Caco-2 (cell line): Measurements from ENCODE around the gene PLAC8. TPM values are rescaled to one million over a fixed set of nuclear protein-coding genes. Genes with fewer than 3 reads are reported as not detected.
"Not testable (repeated sequence)": the region's sequence is repeated elsewhere in the genome, so short reads cannot be mapped to it uniquely, and the experiment has no call there.

Source experiments
- BruUV-seq: library from RNA; stranded (reverse); fragments of 400-500 nt; replicated peaks from 2 replicates; lab custom pipeline; 2021; lab: Mats Ljungman, UMichigan
- CTCF ChIA-PET: fragments of 300-600 bp; sonication (Branson Sonifier 250); formaldehyde crosslinking; loops from one replicate; lab custom pipeline; 2022; ENCODE audit warnings: antibody characterized with exemption; lab: Charles Lee
- POLR2A ChIA-PET: fragments of 300-600 bp; sonication (Branson Sonifier 250); formaldehyde crosslinking; loops from one replicate; lab custom pipeline; 2022; ENCODE audit warnings: antibody characterized with exemption; lab: Charles Lee
- DNase-seq, 2 experiments: peaks; one replicate each; pipeline versions ENCODE4 v3.0.0 to v3.0.0-alpha.2; 2020 to 2022
- H3K27me3 ChIP-seq: replicated peaks from 2 replicates; pipeline ENCODE4 v1.6.0; 2011; ENCODE audit warnings: low read length; ENCODE audit not compliant: control insufficient read depth, insufficient read depth
- H3K36me3 ChIP-seq: 2 replicates; pipeline ENCODE4 v1.5.1; 2011; ENCODE audit warnings: low read length; ENCODE audit not compliant: control insufficient read depth, insufficient read depth
- H3K4me1 ChIP-seq: fragments of 250-450 bp; sonication (Bioruptor Pico); 2 replicates; pipeline ENCODE4 v1.5.1; 2020; ENCODE audit warnings: mild to moderate bottlenecking
- H3K4me3 ChIP-seq: 2 replicates; pipeline ENCODE4 v1.5.1; 2011; ENCODE audit warnings: low read depth, mild to moderate bottlenecking, control low read depth, low read length
- H3K9me3 ChIP-seq: fragments of 250-450 bp; sonication (Bioruptor Pico); 2 replicates; pipeline ENCODE4 v1.5.1; 2020; ENCODE audit warnings: mild to moderate bottlenecking, moderate library complexity
- H3K27ac Mint-ChIP-seq: one replicate; pipeline ENCODE4 v1.8.0; 2022; ENCODE audit warnings: mixed read lengths; ENCODE audit not compliant: unreplicated experiment
- H3K27me3 Mint-ChIP-seq: one replicate; pipeline ENCODE4 v1.8.0; 2022; ENCODE audit warnings: mixed read lengths; ENCODE audit not compliant: insufficient read depth, unreplicated experiment
- H3K36me3 Mint-ChIP-seq: one replicate; pipeline ENCODE4 v1.8.0; 2022; ENCODE audit warnings: mild to moderate bottlenecking, mixed read lengths; ENCODE audit not compliant: insufficient read depth, unreplicated experiment
- H3K4me1 Mint-ChIP-seq: one replicate; pipeline ENCODE4 v1.8.0; 2022; ENCODE audit warnings: low read depth, mixed read lengths; ENCODE audit not compliant: unreplicated experiment
- H3K4me3 Mint-ChIP-seq: one replicate; pipeline ENCODE4 v1.8.0; 2022; ENCODE audit warnings: mild to moderate bottlenecking, moderate library complexity, mixed read lengths; ENCODE audit not compliant: unreplicated experiment
- H3K9me3 Mint-ChIP-seq: one replicate; pipeline ENCODE4 v1.8.0; 2022; ENCODE audit warnings: mixed read lengths; ENCODE audit not compliant: unreplicated experiment
- CTCF ChIP-seq, 2 experiments: fragments of 200-600 bp in 1 of 2; IDR thresholded peaks; 1 replicate in 1 of 2; 2 replicates in 1 of 2; pipeline versions ENCODE4 v1.5.1 to v1.8.0; 2011 to 2022; ENCODE audit warnings: antibody characterized with exemption in 1 of 2, control low read depth in 1 of 2, inconsistent platforms in 1 of 2, low read depth in 1 of 2, low read length in 1 of 2, mild to moderate bottlenecking in 1 of 2, moderate library complexity in 1 of 2; ENCODE audit not compliant: insufficient read depth in 1 of 2, severe bottlenecking in 1 of 2, unreplicated experiment in 1 of 2
- intact Hi-C: fragments of 100-400 bp; cut with micrococcal nuclease; formaldehyde crosslinking; loops from one replicate; pipeline ENCODE4 v1.10.0; 2022; ENCODE audit not compliant: unreplicated experiment
- total RNA-seq: library from RNA; stranded (reverse); gene quantifications from 2 replicates; pipeline ENCODE4 v1.2.3, GENCODE V29; 2022

The PLAC8 gene
- total RNA-seq, 1 experiment from 2014 or later, result 13.6 TPM

DNA sequence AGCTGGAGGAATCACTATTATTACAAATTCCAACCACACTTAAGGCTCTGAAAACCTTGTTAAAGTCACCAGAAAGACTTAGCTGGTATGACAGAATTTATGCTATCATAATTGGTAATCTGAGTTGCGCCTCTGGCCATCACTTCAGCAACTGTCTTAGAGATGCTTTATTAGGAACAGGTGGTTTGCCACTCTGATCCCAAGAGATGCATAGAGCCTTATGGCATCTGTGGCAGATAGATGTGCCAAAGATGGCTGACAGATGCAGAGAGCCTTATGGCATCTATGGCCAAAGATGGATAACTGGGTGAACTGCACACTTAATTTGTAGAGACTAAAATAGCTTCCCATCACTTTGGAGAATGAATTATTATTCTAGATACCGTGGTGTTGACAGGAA lies 32.3 kb upstream of the PLAC8 start:
- no peak for TF ChIP-seq CTCF (IDR thresholded peaks at IDR 0.05; ENCODE audit: insufficient read depth in 1 of 2, low read depth in 1 of 2, low read length in 1 of 2, severe bottlenecking in 1 of 2, unreplicated experiment in 1 of 2)
- DNase-seq, result no peak
- Mint-ChIP-seq H3K27ac (no peak overlapping the region), H3K4me1 (peaks cover 12% of the 10 kb centered on the region), H3K9me3 (peaks cover 9% of the 10 kb centered on the region), H3K27me3 (no peaks in the 10 kb centered on the region), H3K4me3 (no peak overlapping the region), H3K36me3 (peaks cover 4% of the 10 kb centered on the region)
- ChIA-PET CTCF (no interaction called here), POLR2A (no interaction called here)
- no peaks in the 10 kb centered on the region for H3K9me3 ChIP-seq
- H3K4me1 ChIP-seq, result peaks cover 13% of the 10 kb centered on the region
- no TSS peak for BruUV-seq
- intact Hi-C loops, result no loop called here
- no peaks in the 10 kb centered on the region for H3K36me3 ChIP-seq
- H3K4me3 ChIP-seq, result no peak overlapping the region
- no peaks in the 10 kb centered on the region for H3K27me3 ChIP-seq

DNA sequence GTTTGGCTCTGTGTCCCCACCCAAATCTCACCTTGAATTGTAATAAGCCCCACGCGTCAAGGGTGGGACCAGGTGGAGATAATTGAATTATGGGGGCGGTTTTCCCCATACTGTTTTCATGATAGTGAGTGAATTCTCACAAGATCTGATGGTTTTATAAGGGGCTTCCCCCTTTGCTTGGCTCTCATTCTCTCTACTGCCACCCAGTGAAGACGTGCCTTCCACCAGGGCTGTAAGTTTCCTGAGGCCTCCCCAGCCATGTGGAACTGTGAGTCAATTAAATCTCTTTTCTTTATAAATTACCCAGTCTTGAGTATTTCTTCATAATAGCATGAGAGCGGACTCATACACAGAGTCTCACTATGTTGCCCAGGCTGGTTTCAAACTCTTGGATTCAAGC lies 31.2 kb upstream of the PLAC8 start:
- H3K4me3 Mint-ChIP-seq, intact Hi-C loops, DNase-seq, H3K9me3 ChIP-seq, CTCF ChIA-PET, POLR2A ChIA-PET, H3K36me3 ChIP-seq, BruUV-seq, H3K27me3 ChIP-seq, H3K4me3 ChIP-seq, H3K36me3 Mint-ChIP-seq, H3K27ac Mint-ChIP-seq, H3K27me3 Mint-ChIP-seq: not testable (repeated sequence)
- H3K4me1 Mint-ChIP-seq, result peaks cover 12% of the 10 kb centered on the region
- peaks cover 13% of the 10 kb centered on the region for H3K4me1 ChIP-seq
- H3K9me3 Mint-ChIP-seq, result peaks cover 11% of the 10 kb centered on the region

GRCh38 chr4:83139514-83140156 lies 25.1 kb upstream of the PLAC8 start:
- H3K4me3 ChIP-seq, result no peak overlapping the region
- BruUV-seq, result no TSS peak

More at GRCh38 chr4:83139514-83140156, 25.1 kb upstream of the PLAC8 start:
- ChIA-PET CTCF (no interaction called here), POLR2A (no interaction called here)
- Mint-ChIP-seq H3K4me3 (no peak overlapping the region), H3K36me3 (no peaks in the 10 kb centered on the region), H3K4me1 (no peaks in the 10 kb centered on the region), H3K27me3 (no peaks in the 10 kb centered on the region), H3K9me3 (peaks cover 41% of the 10 kb centered on the region), H3K27ac (no peak overlapping the region)
- Histone ChIP-seq H3K27me3 (no peaks in the 10 kb centered on the region), H3K9me3 (peaks cover 6% of the 10 kb centered on the region; the same call in 1 of the 2 replicates), H3K36me3 (no peaks in the 10 kb centered on the region), H3K4me1 (no peaks in the 10 kb centered on the region)
- no peak for DNase-seq
- no peak for TF ChIP-seq CTCF (IDR thresholded peaks at IDR 0.05; ENCODE audit: insufficient read depth in 1 of 2, low read depth in 1 of 2, low read length in 1 of 2, severe bottlenecking in 1 of 2, unreplicated experiment in 1 of 2)
- intact Hi-C loops, result no loop called here
